WTC11 (cell line): Measurements from ENCODE around the gene MACROD2. TPM values are rescaled to one million over a fixed set of nuclear protein-coding genes. Genes with fewer than 3 reads are reported as not detected.

Experiments
- ATAC-seq: fragments of 200-7000 bp; cut with Tn5 transposase; 2 replicates; pipeline ENCODE4 v1.10.0; 2021; ENCODE audit warnings: mild to moderate bottlenecking, moderate library complexity
- CTCF ChIA-PET: fragments of 300-600 bp; sonication (Branson Sonifier 250); formaldehyde crosslinking; loops from one replicate; lab custom pipeline; 2021; ENCODE audit warnings: antibody characterized with exemption; lab: Charles Lee
- POLR2A ChIA-PET: fragments of 350-600 bp; sonication (Branson Sonifier 250); formaldehyde crosslinking; loops from one replicate; lab custom pipeline; 2021; ENCODE audit warnings: antibody characterized with exemption; lab: Charles Lee
- DNase-seq: peaks from one replicate; pipeline ENCODE4 v3.0.0; 2021; ENCODE audit warnings: low spot score
- H3K27ac Mint-ChIP-seq: 2 replicates; pipeline ENCODE4 v1.8.0; 2021; ENCODE audit warnings: mixed read lengths
- H3K27me3 Mint-ChIP-seq: 2 replicates; pipeline ENCODE4 v1.8.0; 2021; ENCODE audit warnings: low read depth, mild to moderate bottlenecking, moderate library complexity, mixed read lengths
- H3K36me3 Mint-ChIP-seq: 2 replicates; pipeline ENCODE4 v1.8.0; 2021; ENCODE audit warnings: mixed read lengths
- H3K4me1 Mint-ChIP-seq: 2 replicates; pipeline ENCODE4 v1.8.0; 2022; ENCODE audit warnings: mixed read lengths
- H3K4me3 Mint-ChIP-seq: 2 replicates; pipeline ENCODE4 v1.8.0; 2021; ENCODE audit warnings: mild to moderate bottlenecking, moderate library complexity, mixed read lengths
- H3K9me3 Mint-ChIP-seq: 2 replicates; pipeline ENCODE4 v1.8.0; 2021; ENCODE audit warnings: mixed read lengths
- AR ChIP-seq: fragments of 250-450 bp; sonication (Bioruptor Pico); IDR thresholded peaks from 2 replicates; pipeline ENCODE4 v1.9.0; 2021; ENCODE audit warnings: mild to moderate bottlenecking
- CREM ChIP-seq: sonication (generic); formaldehyde crosslinking; IDR thresholded peaks from 2 replicates; pipeline ENCODE4 v1.8.1; 2022; ENCODE audit warnings: mild to moderate bottlenecking, missing genetic modification reagents, moderate library complexity
- CTCF ChIP-seq: fragments of 200-600 bp; IDR thresholded peaks from 2 replicates; pipeline ENCODE4 v1.8.0; 2022; ENCODE audit warnings: antibody characterized with exemption
- ESRRA ChIP-seq: sonication (generic); formaldehyde crosslinking; IDR thresholded peaks from 2 replicates; pipeline ENCODE4 v1.8.1; 2022; ENCODE audit warnings: mild to moderate bottlenecking, missing genetic modification reagents, borderline replicate concordance
- FOXK1 ChIP-seq: sonication (generic); formaldehyde crosslinking; IDR thresholded peaks from 2 replicates; pipeline ENCODE4 v1.8.0; 2022; ENCODE audit warnings: mild to moderate bottlenecking, moderate library complexity, missing genetic modification reagents
- FOXP4 ChIP-seq: sonication (generic); formaldehyde crosslinking; IDR thresholded peaks from 2 replicates; pipeline ENCODE4 v1.8.0; 2022; ENCODE audit warnings: mild to moderate bottlenecking, missing genetic modification reagents
- IRF1 ChIP-seq: sonication (generic); formaldehyde crosslinking; IDR thresholded peaks from 2 replicates; pipeline ENCODE4 v1.8.0; 2023; ENCODE audit warnings: missing genetic modification reagents
- JAZF1 ChIP-seq: fragments of 250-450 bp; sonication (Bioruptor Pico); IDR thresholded peaks from 2 replicates; pipeline ENCODE4 v1.9.0; 2021; ENCODE audit warnings: moderate library complexity, mild to moderate bottlenecking, inconsistent platforms
- JUN ChIP-seq: sonication (generic); formaldehyde crosslinking; IDR thresholded peaks from 2 replicates; pipeline ENCODE4 v1.8.0; 2023; ENCODE audit warnings: mild to moderate bottlenecking, missing genetic modification reagents
- MLX ChIP-seq: sonication (generic); formaldehyde crosslinking; IDR thresholded peaks from 2 replicates; pipeline ENCODE4 v1.8.1; 2023; ENCODE audit warnings: mild to moderate bottlenecking, missing genetic modification reagents, moderate library complexity
- NR1H2 ChIP-seq: sonication (generic); formaldehyde crosslinking; IDR thresholded peaks from 2 replicates; pipeline ENCODE4 v1.9.0; 2021; ENCODE audit warnings: mild to moderate bottlenecking, moderate library complexity, missing genetic modification reagents
- PRDM15 ChIP-seq: sonication (generic); formaldehyde crosslinking; IDR thresholded peaks from 2 replicates; pipeline ENCODE4 v1.8.0; 2022; ENCODE audit warnings: missing genetic modification reagents
- STAT6 ChIP-seq: sonication (generic); formaldehyde crosslinking; conservative IDR thresholded peaks from 2 replicates; pipeline ENCODE4 v1.8.1; 2023; ENCODE audit warnings: mild to moderate bottlenecking, low read depth, missing genetic modification reagents, moderate library complexity
- ZNF121 ChIP-seq: sonication (generic); formaldehyde crosslinking; IDR thresholded peaks from 2 replicates; pipeline ENCODE4 v1.8.0; 2023; ENCODE audit warnings: missing genetic modification reagents
- ZNF232 ChIP-seq: sonication (generic); formaldehyde crosslinking; IDR thresholded peaks from 2 replicates; pipeline ENCODE4 v1.8.0; 2022; ENCODE audit warnings: mild to moderate bottlenecking, missing genetic modification reagents
- total RNA-seq: library from RNA; stranded (reverse); gene quantifications from 3 replicates; pipeline ENCODE4 v1.2.3, GENCODE V29; 2021
- TF ChIP-seq, protein P1 (sequence below): fragments of 250-450 bp; sonication (Bioruptor Pico); IDR thresholded peaks from 2 replicates; pipeline ENCODE4 v1.8.0; 2021; ENCODE audit warnings: mild to moderate bottlenecking
- TF ChIP-seq, protein P2 (sequence below): sonication (generic); formaldehyde crosslinking; IDR thresholded peaks from 2 replicates; pipeline ENCODE4 v1.8.0; 2022; ENCODE audit warnings: mild to moderate bottlenecking, missing genetic modification reagents
- TF ChIP-seq, protein P3 (sequence below): sonication (generic); formaldehyde crosslinking; IDR thresholded peaks from 2 replicates; pipeline ENCODE4 v1.8.0; 2022; ENCODE audit warnings: mild to moderate bottlenecking, missing genetic modification reagents

The MACROD2 gene
- total RNA-seq, 1 experiment from 2014 or later: 4.1 TPM

- Mint-ChIP-seq H3K4me3 (no peak overlapping the region), H3K27me3 (peaks cover 6% of the 10 kb centered on the region; the same call in 1 of the 2 replicates), H3K4me1 (peaks cover 46% of the 10 kb centered on the region), H3K9me3 (peaks cover 13% of the 10 kb centered on the region), H3K27ac (peak overlapping the region; percentile 84), H3K36me3 (peaks cover 10% of the 10 kb centered on the region)
- DNase-seq (no peak), ATAC-seq (no peak)
- TF ChIP-seq MLX (CRISPR knock-in tag) (no peak), AR (CRISPR knock-in tag) (no peak), STAT6 (no peak), FOXP4 (CRISPR knock-in tag) (no peak), PRDM15 (no peak), ZNF121 (CRISPR knock-in tag) (no peak), FOXK1 (no peak), CTCF (no peak), IRF1 (no peak), ESRRA (CRISPR knock-in tag) (no peak), JUN (CRISPR knock-in tag) (no peak), JAZF1 (CRISPR knock-in tag) (no peak), ZNF232 (CRISPR knock-in tag) (no peak), NR1H2 (CRISPR knock-in tag) (no peak), CREM (CRISPR knock-in tag) (no peak)
- TF ChIP-seq, protein P1, sequence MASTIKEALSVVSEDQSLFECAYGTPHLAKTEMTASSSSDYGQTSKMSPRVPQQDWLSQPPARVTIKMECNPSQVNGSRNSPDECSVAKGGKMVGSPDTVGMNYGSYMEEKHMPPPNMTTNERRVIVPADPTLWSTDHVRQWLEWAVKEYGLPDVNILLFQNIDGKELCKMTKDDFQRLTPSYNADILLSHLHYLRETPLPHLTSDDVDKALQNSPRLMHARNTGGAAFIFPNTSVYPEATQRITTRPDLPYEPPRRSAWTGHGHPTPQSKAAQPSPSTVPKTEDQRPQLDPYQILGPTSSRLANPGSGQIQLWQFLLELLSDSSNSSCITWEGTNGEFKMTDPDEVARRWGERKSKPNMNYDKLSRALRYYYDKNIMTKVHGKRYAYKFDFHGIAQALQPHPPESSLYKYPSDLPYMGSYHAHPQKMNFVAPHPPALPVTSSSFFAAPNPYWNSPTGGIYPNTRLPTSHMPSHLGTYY: no peak
- TF ChIP-seq, protein P2, sequence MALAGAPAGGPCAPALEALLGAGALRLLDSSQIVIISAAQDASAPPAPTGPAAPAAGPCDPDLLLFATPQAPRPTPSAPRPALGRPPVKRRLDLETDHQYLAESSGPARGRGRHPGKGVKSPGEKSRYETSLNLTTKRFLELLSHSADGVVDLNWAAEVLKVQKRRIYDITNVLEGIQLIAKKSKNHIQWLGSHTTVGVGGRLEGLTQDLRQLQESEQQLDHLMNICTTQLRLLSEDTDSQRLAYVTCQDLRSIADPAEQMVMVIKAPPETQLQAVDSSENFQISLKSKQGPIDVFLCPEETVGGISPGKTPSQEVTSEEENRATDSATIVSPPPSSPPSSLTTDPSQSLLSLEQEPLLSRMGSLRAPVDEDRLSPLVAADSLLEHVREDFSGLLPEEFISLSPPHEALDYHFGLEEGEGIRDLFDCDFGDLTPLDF (CRISPR knock-in tag): no peak
- TF ChIP-seq, protein P3, sequence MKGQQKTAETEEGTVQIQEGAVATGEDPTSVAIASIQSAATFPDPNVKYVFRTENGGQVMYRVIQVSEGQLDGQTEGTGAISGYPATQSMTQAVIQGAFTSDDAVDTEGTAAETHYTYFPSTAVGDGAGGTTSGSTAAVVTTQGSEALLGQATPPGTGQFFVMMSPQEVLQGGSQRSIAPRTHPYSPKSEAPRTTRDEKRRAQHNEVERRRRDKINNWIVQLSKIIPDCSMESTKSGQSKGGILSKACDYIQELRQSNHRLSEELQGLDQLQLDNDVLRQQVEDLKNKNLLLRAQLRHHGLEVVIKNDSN (CRISPR knock-in tag): no peak
- CTCF ChIA-PET: interaction anchor here (1.7 to 4.2 kb wide), 2 partner anchors 10 to 17 kb away, joined by 5 to 18 read pairs; no protein-coding TSS in a partner anchor
- POLR2A ChIA-PET: interaction anchor here (1.3 kb wide), 1 partner anchor 10 kb away, joined by 3 read pairs; no protein-coding TSS in a partner anchor
Measured at GRCh38 chr20:15637546-15637945, 1642.2 kb downstream of the MACROD2 start.
